IMR-90 (cell line): ENCODE data around the gene FOXN3. TPM values are rescaled to one million over a fixed set of nuclear protein-coding genes. Genes with fewer than 3 reads are reported as not detected.
A peak's percentile ranks its signal among the peaks of the same experiment; 100 is the strongest.

Source experiments
- ATAC-seq: fragments of 200-7000 bp; cut with Tn5 transposase; 2 replicates; pipeline ENCODE4 v1.9.1; 2020; ENCODE audit warnings: low read depth, mild to moderate bottlenecking, moderate library complexity
- BruUV-seq: library from RNA; stranded (reverse); fragments of 400-500 nt; replicated peaks from 2 replicates; lab custom pipeline; 2021; lab: Mats Ljungman, UMichigan
- CTCF ChIA-PET: fragments of 300-600 bp; formaldehyde crosslinking; extraction: SDS; loops from one replicate; lab custom pipeline; 2021; ENCODE audit warnings: antibody characterized with exemption; lab: Yijun Ruan, JAX
- POLR2A ChIA-PET: fragments of 300-600 bp; sonication (Branson Sonifier 250); formaldehyde crosslinking; loops from one replicate; lab custom pipeline; 2022; ENCODE audit warnings: antibody characterized with exemption; ENCODE audit not compliant: unreplicated experiment; lab: Charles Lee
- DNase-seq: peaks from one replicate; pipeline ENCODE4 v3.0.0; 2013
- H2AFZ ChIP-seq: replicated peaks from 2 replicates; pipeline ENCODE3; 2013; ENCODE audit warnings: low read length, mild to moderate bottlenecking; ENCODE audit not compliant: poor library complexity
- H2AK5ac ChIP-seq: 2 replicates; pipeline ENCODE4 v1.6.1; 2013; ENCODE audit warnings: low read depth, low read length, inconsistent platforms
- H2AK9ac ChIP-seq: replicated peaks from 2 replicates; pipeline ENCODE3; 2013; ENCODE audit warnings: mild to moderate bottlenecking, low read depth, low read length, moderate library complexity; ENCODE audit not compliant: poor library complexity
- H2BK120ac ChIP-seq: 2 replicates; pipeline ENCODE4 v1.6.1; 2013; ENCODE audit warnings: low read depth, low read length, inconsistent platforms
- H2BK15ac ChIP-seq: 3 replicates; pipeline ENCODE4 v1.6.1; 2013; ENCODE audit warnings: low read depth, low read length, inconsistent platforms
- H2BK20ac ChIP-seq: 2 replicates; pipeline ENCODE4 v1.6.1; 2013; ENCODE audit warnings: low read depth, mild to moderate bottlenecking, inconsistent platforms, low read length, moderate library complexity
- H2BK5ac ChIP-seq: 2 replicates; pipeline ENCODE4 v1.6.1; 2013; ENCODE audit warnings: mild to moderate bottlenecking, low read depth, low read length, inconsistent platforms; ENCODE audit not compliant: poor library complexity, severe bottlenecking
- H3K14ac ChIP-seq: replicated peaks from 2 replicates; pipeline ENCODE4 v1.6.1; 2013; ENCODE audit warnings: low read depth, low read length, inconsistent platforms
- H3K18ac ChIP-seq: 2 replicates; pipeline ENCODE4 v1.6.1; 2013; ENCODE audit warnings: low read depth, low read length, control low read depth
- H3K23ac ChIP-seq: 2 replicates; pipeline ENCODE4 v1.6.1; 2013; ENCODE audit warnings: low read depth, low read length, inconsistent platforms
- H3K27ac ChIP-seq: 2 replicates; pipeline ENCODE4 v1.5.1; 2013; ENCODE audit warnings: mild to moderate bottlenecking, control low read depth, low read length; ENCODE audit not compliant: insufficient read depth
- H3K27me3 ChIP-seq: 2 replicates; pipeline ENCODE4 v1.6.1; 2013; ENCODE audit warnings: low read length; ENCODE audit not compliant: control insufficient read depth, insufficient read depth
- H3K36me3 ChIP-seq: 2 replicates; pipeline ENCODE4 v1.6.1; 2013; ENCODE audit warnings: low read length, mixed read lengths; ENCODE audit not compliant: control insufficient read depth, insufficient read depth
- H3K4ac ChIP-seq: 2 replicates; pipeline ENCODE4 v1.6.1; 2013; ENCODE audit warnings: low read depth, low read length, inconsistent platforms
- H3K4me1 ChIP-seq: 2 replicates; pipeline ENCODE4 v1.6.1; 2013; ENCODE audit warnings: low read length, mixed read lengths; ENCODE audit not compliant: control insufficient read depth, insufficient read depth
- H3K4me2 ChIP-seq: 2 replicates; pipeline ENCODE4 v1.6.1; 2013; ENCODE audit warnings: low read depth, mild to moderate bottlenecking, control low read depth, low read length, moderate library complexity
- H3K4me3 ChIP-seq: 2 replicates; pipeline ENCODE4 v1.5.1; 2013; ENCODE audit warnings: low read depth, mild to moderate bottlenecking, control low read depth, low read length, moderate library complexity; ENCODE audit not compliant: insufficient read depth
- H3K56ac ChIP-seq: 2 replicates; pipeline ENCODE4 v1.6.1; 2013; ENCODE audit warnings: low read length, inconsistent platforms; ENCODE audit not compliant: insufficient read depth; ENCODE audit errors: extremely low read depth
- H3K79me1 ChIP-seq, 2 experiments: 2 replicates each; pipeline ENCODE4 v1.6.1; 2013; ENCODE audit warnings: low read length in 2 of 2, inconsistent platforms in 1 of 2, low read depth in 1 of 2
- H3K9ac ChIP-seq: 2 replicates; pipeline ENCODE4 v1.6.1; 2013; ENCODE audit warnings: low read depth, low read length, control low read depth
- H3K9me1 ChIP-seq: 2 replicates; pipeline ENCODE4 v1.6.1; 2013; ENCODE audit warnings: low read length, inconsistent platforms; ENCODE audit not compliant: insufficient read depth
- H3K9me3 ChIP-seq: 2 replicates; pipeline ENCODE4 v1.6.1; 2013; ENCODE audit warnings: low read length; ENCODE audit not compliant: control insufficient read depth, insufficient read depth
- H4K20me1 ChIP-seq: 2 replicates; pipeline ENCODE4 v1.6.1; 2013; ENCODE audit warnings: low read length, inconsistent platforms; ENCODE audit not compliant: insufficient read depth
- H4K5ac ChIP-seq: 2 replicates; pipeline ENCODE4 v1.6.1; 2013; ENCODE audit warnings: mild to moderate bottlenecking, low read depth, low read length, control low read depth
- H4K8ac ChIP-seq, 2 experiments: 2 replicates each; pipeline ENCODE4 v1.6.1; 2013; ENCODE audit warnings: low read depth in 2 of 2, low read length in 2 of 2, control low read depth in 1 of 2, inconsistent platforms in 1 of 2
- H4K91ac ChIP-seq: 2 replicates; pipeline ENCODE4 v1.6.1; 2013; ENCODE audit warnings: low read depth, low read length, inconsistent platforms; ENCODE audit not compliant: insufficient read depth
- BHLHE40 ChIP-seq: fragments of 150-350 bp; IDR thresholded peaks from 2 replicates; pipeline ENCODE4 v1.6.1; 2016; ENCODE audit warnings: mild to moderate bottlenecking, low read depth, low read length
- MAFK ChIP-seq: IDR thresholded peaks from 2 replicates; pipeline ENCODE4 v1.6.1; 2012; ENCODE audit warnings: low read depth, low read length, improper control_type of control experiment
- RAD21 ChIP-seq: IDR thresholded peaks from 2 replicates; pipeline ENCODE4 v1.6.1; 2012; ENCODE audit warnings: low read length, improper control_type of control experiment
- WGBS, 2 experiments: methylation state at CpG; one replicate each; pipeline versions ENCODE4 v1.1.5 to v1.1.7; 2013; ENCODE audit warnings: missing lambda C conversion rate in 2 of 2; ENCODE audit not compliant: insufficient read length in 1 of 2; ENCODE audit errors: extremely low coverage in 2 of 2; 5-methylcytosine and 5-hydroxymethylcytosine counted together
- dilution Hi-C: fragments of 300-500 bp; cut with HindIII; formaldehyde crosslinking; loops from one replicate; pipeline ENCODE4 v1.14.3; 2018; ENCODE audit warnings: low sequenced_read_pairs; ENCODE audit not compliant: unreplicated experiment
- in situ Hi-C: fragments of 300-500 bp; cut with MboI; formaldehyde crosslinking; loops from 3 replicates; pipeline ENCODE4 v1.14.3; 2019; ENCODE audit warnings: low sequenced_read_pairs, inconsistent platforms, mixed read lengths
- intact Hi-C: fragments of 100-400 bp; cut with micrococcal nuclease; formaldehyde crosslinking; loops from 2 replicates; pipeline ENCODE4 v1.10.0; 2022
- polyA plus RNA-seq, 3 experiments: library from polyadenylated mRNA; depleted of rRNA; stranded (reverse); fragments of >200 nt; gene quantifications; 2 replicates each; pipeline ENCODE4 v1.2.3, GENCODE V29; 2012; ENCODE audit warnings: low replicate concordance in 1 of 3
- total RNA-seq: library from RNA; depleted of rRNA; stranded (reverse); fragments of >200 nt; gene quantifications from 2 replicates; pipeline ENCODE4 v1.2.3, GENCODE V29; 2012

Gene FOXN3
- total and polyA plus RNA-seq, 2 of the 4 experiments (the other 2 are of a cell fraction): 22.6 to 33.7 TPM

DNA sequence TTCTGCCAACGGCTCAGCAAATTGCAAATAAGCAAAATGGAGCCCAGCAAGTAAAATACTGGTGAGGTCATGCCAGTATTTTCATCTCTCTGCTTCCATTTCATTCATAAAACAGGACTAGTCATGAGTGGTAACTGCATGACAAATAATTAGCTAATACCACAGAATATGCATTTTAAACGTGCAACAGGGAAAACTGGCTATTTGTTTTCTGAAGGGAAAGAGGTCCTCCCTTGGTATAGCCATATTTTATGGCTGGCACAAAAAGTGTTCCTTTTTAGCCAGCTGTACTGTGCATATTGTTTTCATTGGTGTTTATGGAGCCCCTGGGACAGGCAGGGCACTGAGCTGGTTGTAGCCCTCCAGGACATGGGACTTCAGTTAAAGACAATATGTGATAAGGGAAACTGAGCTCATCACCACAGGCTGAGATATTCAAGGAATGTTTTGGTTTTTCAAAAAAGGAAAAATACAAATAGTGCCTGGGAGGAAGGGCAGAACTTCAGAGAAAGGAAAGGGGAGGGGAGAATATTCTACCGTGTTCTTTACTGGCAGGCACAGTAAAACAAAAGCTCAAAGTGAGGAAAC, 26.1 kb upstream of the FOXN3 start:
- H2AK9ac ChIP-seq: no peak overlapping the region
- WGBS, 2 experiments: 0% methylated on average over 1 of the region's 3 CpGs; no CpG with 5 or more reads in 1 of the 2 experiments
- peak; percentile 66 for DNase-seq

More for the DNA sequence above, 26.1 kb upstream of the FOXN3 start:
- H4K20me1 ChIP-seq: no peaks in the 10 kb centered on the region
- peaks cover 24 to 34% of the 10 kb centered on the region in 2 experiments; a peak in 3 of 4 replicates for H3K79me1 ChIP-seq
- H3K9me1 ChIP-seq: peaks cover 14% of the 10 kb centered on the region
- peak overlapping the region; percentile 60 for H4K91ac ChIP-seq
- peak overlapping the region; percentile 35 for H3K14ac ChIP-seq
- no peaks in the 10 kb centered on the region for H3K9me3 ChIP-seq
- H3K4ac ChIP-seq: peak overlapping the region; percentile 59
- peak overlapping the region; percentile 35; the same call in 2 of the 3 replicates for H2BK15ac ChIP-seq
- no peak overlapping the region; the same call in 1 of the 2 replicates for H3K23ac ChIP-seq
- peak overlapping the region; percentile 65; the same call in 1 of the 2 replicates for H3K4me2 ChIP-seq
- ATAC-seq: peak; percentile 65
- peak overlapping the region; percentile 27; the same call in 1 of the 2 replicates for H4K5ac ChIP-seq
- intact Hi-C loops: no loop called here
- CTCF ChIA-PET: interaction anchor here (0.8 kb wide), 1 partner anchor 405 kb away, joined by 3 read pairs; no protein-coding TSS in a partner anchor
- peak overlapping the region; percentile 87; the same call in 1 of the 2 replicates for H2AK5ac ChIP-seq
- H3K4me1 ChIP-seq: peaks cover 14% of the 10 kb centered on the region
- H3K56ac ChIP-seq: no peak overlapping the region
- peak overlapping the region; percentile 58 for H2BK5ac ChIP-seq
- peak overlapping the region; percentile 51 to 58; a peak in 2 of 4 replicates for H4K8ac ChIP-seq
- in situ Hi-C loops: no loop called here
- H3K9ac ChIP-seq: 0 out of 2 replicates have a peak overlapping the region, but pooled peaks have one; percentile 13
- peak overlapping the region; percentile 75 for H2BK20ac ChIP-seq
- TF ChIP-seq BHLHE40 (peak; percentile 77), MAFK (peak; percentile 52; the same call in 1 of the 2 replicates), RAD21 (no peak)
- H2BK120ac ChIP-seq: peak overlapping the region; percentile 52
- H3K27ac ChIP-seq: peak overlapping the region; percentile 17
- no peaks in the 10 kb centered on the region for H3K36me3 ChIP-seq
- no TSS peak for BruUV-seq
- H3K18ac ChIP-seq: peak overlapping the region; percentile 36; the same call in 1 of the 2 replicates
- H3K27me3 ChIP-seq: no peaks in the 10 kb centered on the region
- dilution Hi-C loops: no loop called here
- no peak overlapping the region for H2AFZ ChIP-seq
- POLR2A ChIA-PET: interaction anchor here (0.6 kb wide), 1 partner anchor 306 kb away, joined by 3 read pairs; no protein-coding TSS in a partner anchor
- no peak overlapping the region for H3K4me3 ChIP-seq
